Measurements from ENCODE around the gene SPEN.
"Not testable (repeated sequence)": the region's sequence is repeated elsewhere in the genome, so short reads cannot be mapped to it uniquely, and the experiment has no call there.

SPEN gene

GRCh38 chr1:15834406-15835204 is 12.9 kb upstream of the SPEN start:
- Histone ChIP-seq H3K4ac (ENCODE audit: low read depth, low read length) (peak overlapping the region; percentile 97), H2AK5ac (ENCODE audit: low read length) (peak overlapping the region; percentile 94), H2BK5ac (ENCODE audit: low read depth, low read length, poor library complexity) (peak overlapping the region; percentile 98), H3K23ac (ENCODE audit: low read length) (no peak overlapping the region), H3K9me3 (ENCODE audit: insufficient read depth, low read depth, low read length) (no peaks in the 10 kb centered on the region), H4K91ac (ENCODE audit: low read depth, low read length) (peak overlapping the region; percentile 100), H3K14ac (ENCODE audit: low read length) (peak overlapping the region; percentile 99), H3K18ac (ENCODE audit: low read length) (peak overlapping the region; percentile 99), H4K8ac (ENCODE audit: low read depth, low read length) (peak overlapping the region; percentile 93), H3K27ac (ENCODE audit: low read depth, low read length) (peak overlapping the region; percentile 99), H3K4me3 (ENCODE audit: low read depth, low read length) (peak overlapping the region; percentile 75), H3K36me3 (ENCODE audit: control insufficient read depth in 1 of 2, insufficient read depth in 2 of 2, low read length in 2 of 2) (no peaks in the 10 kb centered on the region), H3K9ac (ENCODE audit: low read length) (peak overlapping the region; percentile 91), H2BK120ac (ENCODE audit: insufficient read depth, low read length, poor library complexity) (peak overlapping the region; percentile 99), H3K27me3 (ENCODE audit: insufficient read depth, low read length) (no peaks in the 10 kb centered on the region), H2AFZ (ENCODE audit: insufficient read depth, low read length, poor library complexity) (peak overlapping the region; percentile 81), H3K4me2 (ENCODE audit: low read length) (peak overlapping the region; percentile 91), H3K4me1 (ENCODE audit: control insufficient read depth in 1 of 2, insufficient read depth in 2 of 2, low read length in 2 of 2) (peaks cover 3 to 5% of the 10 kb centered on the region in 2 experiments), H4K12ac (ENCODE audit: low read depth, low read length) (peak overlapping the region; percentile 96), H3K79me1 (ENCODE audit: low read length) (peaks cover 14% of the 10 kb centered on the region), H3K79me2 (ENCODE audit: control insufficient read depth, insufficient read depth, low read length, poor library complexity) (peaks cover 10% of the 10 kb centered on the region), H2BK12ac (ENCODE audit: low read length) (no peak overlapping the region)
- peak; percentile 86 to 92 for DNase-seq
- no CpG with 5 or more reads among the region's 77 CpGs for WGBS (ENCODE audit: extremely low coverage, insufficient coverage, insufficient read length)

GRCh38 chr1:15835205-15835740 is 12.2 kb upstream of the SPEN start:
- peak overlapping the region; percentile 93 for H4K8ac ChIP-seq (ENCODE audit: low read depth, low read length)
- peak overlapping the region; percentile 62 for H2AK5ac ChIP-seq (ENCODE audit: low read length)
- WGBS (ENCODE audit: extremely low coverage, insufficient coverage, insufficient read length), result no CpG with 5 or more reads among the region's 37 CpGs
- H3K4me1 ChIP-seq (ENCODE audit: control insufficient read depth in 1 of 2, insufficient read depth in 2 of 2, low read length in 2 of 2), result peaks cover 3 to 5% of the 10 kb centered on the region in 2 experiments
- peak overlapping the region; percentile 86 for H3K4ac ChIP-seq (ENCODE audit: low read depth, low read length)
- no peaks in the 10 kb centered on the region for H3K9me3 ChIP-seq (ENCODE audit: insufficient read depth, low read depth, low read length)
- peak overlapping the region; percentile 90 for H3K18ac ChIP-seq (ENCODE audit: low read length)
- H2BK120ac ChIP-seq (ENCODE audit: insufficient read depth, low read length, poor library complexity), result peak overlapping the region; percentile 95
- no peaks in the 10 kb centered on the region for H3K36me3 ChIP-seq (ENCODE audit: control insufficient read depth in 1 of 2, insufficient read depth in 2 of 2, low read length in 2 of 2)
- peak overlapping the region; percentile 75 for H3K4me3 ChIP-seq (ENCODE audit: low read depth, low read length)
- H2BK5ac ChIP-seq (ENCODE audit: low read depth, low read length, poor library complexity), result peak overlapping the region; percentile 92
- peak overlapping the region; percentile 99 for H3K27ac ChIP-seq (ENCODE audit: low read depth, low read length)
- H2BK12ac ChIP-seq (ENCODE audit: low read length), result no peak overlapping the region
- H3K23ac ChIP-seq (ENCODE audit: low read length), result no peak overlapping the region
- peak in 1 of 2 donors; percentile 58 for DNase-seq
- H3K79me2 ChIP-seq (ENCODE audit: control insufficient read depth, insufficient read depth, low read length, poor library complexity), result peaks cover 10% of the 10 kb centered on the region
- peak overlapping the region; percentile 91 for H3K4me2 ChIP-seq (ENCODE audit: low read length)
- H3K14ac ChIP-seq (ENCODE audit: low read length), result peak overlapping the region; percentile 98
- H3K27me3 ChIP-seq (ENCODE audit: insufficient read depth, low read length), result no peaks in the 10 kb centered on the region
- H4K12ac ChIP-seq (ENCODE audit: low read depth, low read length), result peak overlapping the region; percentile 84
- H3K9ac ChIP-seq (ENCODE audit: low read length), result peak overlapping the region; percentile 86
- H3K79me1 ChIP-seq (ENCODE audit: low read length), result peaks cover 14% of the 10 kb centered on the region
- H4K91ac ChIP-seq (ENCODE audit: low read depth, low read length), result peak overlapping the region; percentile 98
- peak overlapping the region; percentile 81 for H2AFZ ChIP-seq (ENCODE audit: insufficient read depth, low read length, poor library complexity)

- H3K27ac ChIP-seq (ENCODE audit: low read depth, low read length), result peak overlapping the region; percentile 99
- no peak overlapping the region for H3K23ac ChIP-seq (ENCODE audit: low read length)
- no peak overlapping the region for H2BK12ac ChIP-seq (ENCODE audit: low read length)
- H3K4me2 ChIP-seq (ENCODE audit: low read length), result peak overlapping the region; percentile 91
- peak overlapping the region; percentile 90 for H3K18ac ChIP-seq (ENCODE audit: low read length)
- no peaks in the 10 kb centered on the region for H3K36me3 ChIP-seq (ENCODE audit: control insufficient read depth in 1 of 2, insufficient read depth in 2 of 2, low read length in 2 of 2)
- peak overlapping the region; percentile 98 for H3K14ac ChIP-seq (ENCODE audit: low read length)
- H2BK5ac ChIP-seq (ENCODE audit: low read depth, low read length, poor library complexity), result peak overlapping the region; percentile 92
- peaks cover 14% of the 10 kb centered on the region for H3K79me1 ChIP-seq (ENCODE audit: low read length)
- DNase-seq, result peak; percentile 100
- peaks cover 10% of the 10 kb centered on the region for H3K79me2 ChIP-seq (ENCODE audit: control insufficient read depth, insufficient read depth, low read length, poor library complexity)
- H2AFZ ChIP-seq (ENCODE audit: insufficient read depth, low read length, poor library complexity), result peak overlapping the region; percentile 81
- peak overlapping the region; percentile 88 for H3K9ac ChIP-seq (ENCODE audit: low read length)
- peak overlapping the region; percentile 25 for H2AK5ac ChIP-seq (ENCODE audit: low read length)
- H3K4me3 ChIP-seq (ENCODE audit: low read depth, low read length), result peak overlapping the region; percentile 75
- H3K9me3 ChIP-seq (ENCODE audit: insufficient read depth, low read depth, low read length), result no peaks in the 10 kb centered on the region
- H3K27me3 ChIP-seq (ENCODE audit: insufficient read depth, low read length), result no peaks in the 10 kb centered on the region
- H3K4me1 ChIP-seq (ENCODE audit: control insufficient read depth in 1 of 2, insufficient read depth in 2 of 2, low read length in 2 of 2), result peaks cover 3 to 5% of the 10 kb centered on the region in 2 experiments
- H4K91ac ChIP-seq (ENCODE audit: low read depth, low read length), result peak overlapping the region; percentile 98
- peak overlapping the region; percentile 86 for H3K4ac ChIP-seq (ENCODE audit: low read depth, low read length)
- H4K12ac ChIP-seq (ENCODE audit: low read depth, low read length), result peak overlapping the region; percentile 91
- H4K8ac ChIP-seq (ENCODE audit: low read depth, low read length), result peak overlapping the region; percentile 93
- no CpG with 5 or more reads among the region's 66 CpGs for WGBS (ENCODE audit: extremely low coverage, insufficient coverage, insufficient read length)
- peak overlapping the region; percentile 95 for H2BK120ac ChIP-seq (ENCODE audit: insufficient read depth, low read length, poor library complexity)
Measured at GRCh38 chr1:15835741-15836510, 11.6 kb upstream of the SPEN start.

- not testable (repeated sequence) for H3K4me3 ChIP-seq (ENCODE audit: low read depth, low read length); DNase-seq; H3K4me1 ChIP-seq (ENCODE audit: control insufficient read depth in 1 of 2, insufficient read depth in 2 of 2, low read length in 2 of 2); H2AFZ ChIP-seq (ENCODE audit: insufficient read depth, low read length, poor library complexity); H3K36me3 ChIP-seq (ENCODE audit: control insufficient read depth in 1 of 2, insufficient read depth in 2 of 2, low read length in 2 of 2); H3K14ac ChIP-seq (ENCODE audit: low read length); H3K4ac ChIP-seq (ENCODE audit: low read depth, low read length); H2AK5ac ChIP-seq (ENCODE audit: low read length); H2BK120ac ChIP-seq (ENCODE audit: insufficient read depth, low read length, poor library complexity); H3K27ac ChIP-seq (ENCODE audit: low read depth, low read length); H3K9ac ChIP-seq (ENCODE audit: low read length); H4K91ac ChIP-seq (ENCODE audit: low read depth, low read length); H4K12ac ChIP-seq (ENCODE audit: low read depth, low read length); H3K18ac ChIP-seq (ENCODE audit: low read length); H2BK12ac ChIP-seq (ENCODE audit: low read length); H3K27me3 ChIP-seq (ENCODE audit: insufficient read depth, low read length); H3K23ac ChIP-seq (ENCODE audit: low read length); H2BK5ac ChIP-seq (ENCODE audit: low read depth, low read length, poor library complexity); H3K9me3 ChIP-seq (ENCODE audit: insufficient read depth, low read depth, low read length)
- H3K4me2 ChIP-seq (ENCODE audit: low read length), result peak overlapping the region; percentile 82
- peaks cover 14% of the 10 kb centered on the region for H3K79me1 ChIP-seq (ENCODE audit: low read length)
- peaks cover 10% of the 10 kb centered on the region for H3K79me2 ChIP-seq (ENCODE audit: control insufficient read depth, insufficient read depth, low read length, poor library complexity)
- H4K8ac ChIP-seq (ENCODE audit: low read depth, low read length), result peak overlapping the region; percentile 92
- no CpG with 5 or more reads among the region's 14 CpGs for WGBS (ENCODE audit: extremely low coverage, insufficient coverage, insufficient read length)
Measured at GRCh38 chr1:15836511-15836771, 11.1 kb upstream of the SPEN start.
